Uterus (tissue), 2 donors: ENCODE data around the gene NACC1.

Experiments used
- POLR2A ChIP-seq, 2 donors: fragments of 450-650 bp; IDR thresholded peaks; one replicate each; pipeline ENCODE4 v1.6.1; 2016; ENCODE audit warnings: antibody characterized with exemption in 2 of 2, mild to moderate bottlenecking in 1 of 2, moderate library complexity in 1 of 2
- TF ChIP-seq, protein P1 (sequence below), 4 experiments: fragments of 200-600 bp in 2 of 4; fragments of 450-650 bp in 2 of 4; sonication (generic) in 2 of 4; IDR thresholded peaks; one replicate each; pipeline ENCODE4 v1.5.1; 2016 to 2019; ENCODE audit warnings: antibody characterized with exemption in 4 of 4, mild to moderate bottlenecking in 2 of 4, moderate library complexity in 1 of 4

DNA sequence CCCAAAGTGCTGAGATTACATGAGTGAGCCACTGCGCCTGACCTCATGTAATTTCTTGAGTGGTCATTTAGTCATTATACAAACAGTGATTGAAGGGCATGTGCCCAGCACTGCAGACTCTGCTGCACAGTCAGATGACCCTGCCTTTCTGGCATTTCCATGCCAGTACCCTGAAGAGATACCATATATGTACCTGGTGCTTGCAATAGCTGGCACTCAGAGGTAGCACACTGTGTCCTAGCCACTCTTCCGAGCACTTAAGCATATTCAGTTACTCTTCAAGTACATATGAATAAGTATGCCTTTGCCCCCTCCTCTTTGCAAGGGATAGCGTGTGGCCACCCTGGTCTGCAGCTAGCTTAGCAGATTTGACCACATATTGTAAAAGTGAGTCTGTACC lies 16.6 kb downstream of the NACC1 start:
- TF ChIP-seq, protein P1, sequence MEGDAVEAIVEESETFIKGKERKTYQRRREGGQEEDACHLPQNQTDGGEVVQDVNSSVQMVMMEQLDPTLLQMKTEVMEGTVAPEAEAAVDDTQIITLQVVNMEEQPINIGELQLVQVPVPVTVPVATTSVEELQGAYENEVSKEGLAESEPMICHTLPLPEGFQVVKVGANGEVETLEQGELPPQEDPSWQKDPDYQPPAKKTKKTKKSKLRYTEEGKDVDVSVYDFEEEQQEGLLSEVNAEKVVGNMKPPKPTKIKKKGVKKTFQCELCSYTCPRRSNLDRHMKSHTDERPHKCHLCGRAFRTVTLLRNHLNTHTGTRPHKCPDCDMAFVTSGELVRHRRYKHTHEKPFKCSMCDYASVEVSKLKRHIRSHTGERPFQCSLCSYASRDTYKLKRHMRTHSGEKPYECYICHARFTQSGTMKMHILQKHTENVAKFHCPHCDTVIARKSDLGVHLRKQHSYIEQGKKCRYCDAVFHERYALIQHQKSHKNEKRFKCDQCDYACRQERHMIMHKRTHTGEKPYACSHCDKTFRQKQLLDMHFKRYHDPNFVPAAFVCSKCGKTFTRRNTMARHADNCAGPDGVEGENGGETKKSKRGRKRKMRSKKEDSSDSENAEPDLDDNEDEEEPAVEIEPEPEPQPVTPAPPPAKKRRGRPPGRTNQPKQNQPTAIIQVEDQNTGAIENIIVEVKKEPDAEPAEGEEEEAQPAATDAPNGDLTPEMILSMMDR (IDR thresholded peaks at IDR 0.05): no peak
- TF ChIP-seq POLR2A (IDR thresholded peaks at IDR 0.05): no peak
